Inflammatory macrophage (primary cell): ENCODE measurements around the gene PAQR5.
A peak's percentile ranks its signal among the peaks of the same experiment; 100 is the strongest.
"Not testable (repeated sequence)": the region's sequence is repeated elsewhere in the genome, so short reads cannot be mapped to it uniquely, and the experiment has no call there.

Source experiments
- DNase-seq, 2 donors: peaks; one replicate each; pipeline ENCODE4 v3.0.0-alpha.2; 2020 to 2022

PAQR5 gene

GRCh38 chr15:69317392-69317841 is 18.7 kb downstream of the PAQR5 start:
- DNase-seq, result no peak

DNA sequence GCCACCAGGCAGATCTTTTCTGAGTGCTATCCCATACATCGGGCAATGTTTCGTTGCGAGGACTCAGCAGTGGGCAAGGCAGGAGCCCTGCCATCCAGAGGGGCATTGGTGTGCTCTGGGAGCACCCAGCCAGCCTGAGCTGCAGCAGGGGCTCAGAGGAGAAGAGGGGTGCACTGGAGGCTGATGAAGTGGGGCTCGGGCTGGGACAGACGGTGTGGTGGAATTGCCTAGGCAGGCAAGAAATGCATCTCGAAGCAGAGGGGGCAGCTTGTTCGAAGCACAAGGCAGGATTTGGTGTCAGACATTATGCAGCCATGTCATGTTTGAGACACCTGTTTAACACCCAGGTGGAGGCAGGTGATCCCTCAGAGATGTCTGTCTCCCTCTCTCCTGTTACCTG is 19.3 kb downstream of the PAQR5 start:
- DNase-seq, result no peak

DNA sequence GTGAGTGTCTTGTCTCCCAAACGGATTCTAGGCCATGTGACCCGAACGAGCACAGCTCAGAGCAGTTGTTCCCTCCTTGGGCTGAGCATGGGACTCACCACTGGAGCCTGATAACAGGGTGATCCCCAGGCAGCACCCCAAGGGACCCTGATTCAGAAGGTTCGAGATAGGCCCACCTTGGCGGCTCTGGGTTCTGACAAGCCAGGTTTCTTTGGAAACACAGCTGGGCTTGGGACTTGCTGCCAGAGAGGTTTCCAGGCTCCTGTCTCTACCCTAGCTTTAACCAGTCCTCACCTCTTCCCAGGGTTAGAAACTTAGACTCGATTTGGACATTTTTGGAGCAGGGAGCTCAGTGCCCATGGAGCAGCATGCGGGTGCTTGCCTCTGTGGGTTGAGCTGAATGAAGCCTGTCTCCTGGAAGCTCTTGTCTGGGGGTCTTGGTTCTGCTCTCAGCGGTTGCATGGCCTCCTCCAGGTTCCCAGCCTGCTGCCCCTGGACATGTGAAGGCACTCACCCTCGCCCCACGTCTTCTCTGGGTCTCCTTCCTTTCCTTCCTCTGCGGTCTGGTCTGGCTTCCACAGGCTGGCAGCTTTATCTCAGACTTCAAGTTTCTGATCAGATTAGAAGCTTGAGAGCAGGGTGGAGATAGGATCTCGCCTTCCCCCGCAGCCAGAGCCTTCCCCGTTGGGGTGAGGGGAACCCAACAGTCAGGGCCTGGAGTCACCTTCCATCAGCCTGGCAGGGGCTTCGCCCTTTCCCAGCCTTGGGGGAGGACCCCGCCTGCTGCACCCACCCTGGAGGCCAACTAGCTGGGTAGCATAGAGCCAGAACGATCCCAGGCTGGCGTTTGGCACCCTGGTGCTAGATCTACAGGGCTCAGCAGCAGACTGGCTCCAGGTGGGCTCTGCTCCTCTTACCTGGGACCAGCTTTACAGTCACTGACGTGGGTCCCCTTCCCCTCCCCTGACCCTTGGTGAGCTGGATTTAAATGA is 21.0 kb downstream of the PAQR5 start:
- peak in 1 of 2 donors; percentile 23 for DNase-seq

DNA sequence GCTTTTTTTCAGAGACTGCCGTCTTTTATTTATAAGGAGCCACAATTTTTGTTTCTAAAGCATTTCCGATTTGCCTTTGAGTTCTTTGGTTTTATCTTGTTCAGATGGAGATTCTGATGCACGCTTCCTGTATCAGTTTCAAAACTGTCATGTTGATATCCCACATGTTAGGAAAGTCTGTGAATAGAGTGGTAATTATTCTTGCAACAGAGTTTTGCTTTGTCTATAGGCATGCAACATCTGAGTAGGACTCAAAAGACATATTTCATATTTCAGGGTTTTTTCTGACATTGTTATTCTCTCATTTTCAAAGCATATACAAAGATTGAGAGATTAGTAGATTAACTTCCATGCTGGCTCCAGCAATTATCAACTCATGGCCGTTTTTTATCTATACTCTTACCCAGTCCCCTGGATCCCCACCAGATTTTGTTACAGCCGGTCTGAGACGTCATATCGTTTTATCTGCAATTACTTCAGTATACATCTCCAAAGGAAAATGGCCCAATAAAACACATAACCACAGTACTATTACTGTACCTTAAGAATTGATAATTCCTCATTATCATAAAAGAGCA is 22.4 kb downstream of the PAQR5 start:
- DNase-seq, result peak; percentile 56 to 69

DNA sequence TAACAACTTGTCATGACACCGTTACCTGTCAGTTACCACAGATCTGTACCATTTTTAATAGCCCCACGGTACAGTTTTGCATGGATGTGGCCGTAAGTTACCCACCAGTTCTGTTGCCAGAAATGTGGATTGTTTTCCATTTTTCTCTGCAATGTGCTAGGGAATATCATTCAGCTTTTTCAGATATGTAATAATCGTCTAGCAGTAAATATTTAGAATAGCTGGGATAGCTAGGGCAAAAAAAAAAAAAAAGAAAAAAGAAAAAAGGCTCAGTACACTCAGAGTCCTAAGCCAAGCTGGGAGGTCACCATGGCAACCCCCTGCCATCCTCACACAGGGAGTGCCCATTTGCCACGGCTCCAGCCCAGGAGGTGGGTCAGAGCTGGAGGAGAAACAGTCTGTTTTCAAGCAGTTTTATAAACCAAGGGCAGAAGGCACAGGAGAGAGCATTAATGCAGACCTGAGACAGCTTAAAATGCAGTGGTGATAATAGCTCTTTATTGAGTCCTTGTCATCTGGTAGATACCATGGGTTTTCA is 25.2 kb downstream of the PAQR5 start:
- no peak for DNase-seq

- no peak for DNase-seq
Observed at GRCh38 chr15:69324565-69324964, 25.9 kb downstream of the PAQR5 start.

DNA sequence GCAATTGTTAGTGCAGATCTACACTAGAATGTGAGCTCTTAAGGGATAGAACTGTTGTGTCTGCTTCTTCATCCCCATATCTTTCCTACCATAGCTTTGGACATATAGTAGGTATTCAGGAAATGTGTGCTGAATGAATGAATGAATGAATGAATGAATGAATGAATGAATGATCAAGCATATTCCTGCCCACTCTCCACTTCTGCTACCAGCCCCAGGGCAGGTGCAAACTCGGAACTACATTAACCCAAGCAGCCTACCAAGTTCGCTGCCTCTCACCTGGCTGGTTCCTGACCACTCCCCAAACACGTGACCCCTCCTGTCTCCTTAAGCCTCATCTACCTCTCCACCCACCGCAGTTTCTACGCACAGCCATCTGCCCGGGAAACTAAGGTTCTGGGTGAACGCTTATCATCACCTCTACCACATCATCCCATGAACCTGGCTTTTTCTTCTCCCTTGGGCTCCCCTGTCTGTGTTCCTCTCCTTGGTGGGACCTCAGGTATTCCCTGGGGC is 26.8 kb downstream of the PAQR5 start:
- no peak for DNase-seq

DNA sequence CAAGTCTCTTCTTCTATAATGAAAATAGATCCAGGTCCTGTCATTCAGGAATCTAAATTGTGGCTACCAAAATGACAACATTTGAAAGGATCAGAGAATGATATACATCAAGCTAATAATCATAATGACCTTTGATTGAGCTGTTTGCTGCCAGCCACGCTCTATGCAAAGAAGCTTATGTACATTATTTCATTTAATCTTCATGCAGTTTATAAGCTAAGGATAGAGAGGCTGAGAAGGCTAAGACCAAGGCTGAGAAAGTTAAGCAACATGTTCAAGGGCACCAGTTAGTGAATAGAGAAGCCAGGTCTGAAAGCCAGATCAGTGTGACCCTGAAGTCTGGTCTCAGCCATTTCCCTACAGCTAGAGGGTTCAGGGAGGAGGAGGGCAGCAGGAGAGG is 29.4 kb downstream of the PAQR5 start:
- no peak for DNase-seq

DNA sequence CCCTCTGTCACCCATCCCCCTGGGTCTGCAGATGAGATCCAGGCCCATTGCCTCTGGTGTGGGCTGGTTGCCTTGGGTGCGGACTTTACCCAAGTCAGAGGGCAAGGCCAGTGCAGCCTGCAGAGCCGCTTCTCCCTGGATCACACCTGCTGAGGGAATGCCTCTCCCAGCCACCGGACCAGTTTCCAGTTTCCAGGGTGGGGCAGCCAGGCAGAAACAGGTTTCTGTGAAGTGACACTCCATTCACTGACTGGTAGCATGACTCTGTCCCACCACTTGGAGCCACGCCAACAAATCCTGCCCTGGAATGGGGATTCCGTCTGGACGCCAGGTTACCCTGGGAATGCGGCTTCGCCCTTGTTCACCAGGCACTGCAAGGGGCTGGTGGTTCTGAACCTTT is 30.0 kb downstream of the PAQR5 start:
- no peak for DNase-seq

DNA sequence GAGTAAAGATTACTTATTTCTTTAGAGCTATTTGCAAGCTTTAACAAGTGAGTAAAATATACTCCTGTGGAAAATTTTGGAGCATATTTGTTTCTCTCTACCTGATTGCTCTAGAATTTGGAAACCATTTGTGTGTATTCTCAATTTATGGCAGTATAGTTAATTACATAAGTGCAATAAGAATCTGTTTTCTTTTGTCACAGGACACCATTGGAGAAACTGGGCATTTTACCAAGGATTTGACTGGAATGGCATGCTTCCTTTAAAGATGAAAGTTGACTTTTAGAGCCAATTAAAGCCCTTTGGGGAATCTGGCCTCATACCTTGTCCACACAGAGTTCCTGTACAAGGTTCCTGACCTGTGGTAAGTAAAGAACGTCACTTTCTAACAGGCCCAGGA is 38.4 kb downstream of the PAQR5 start:
- DNase-seq, result no peak

DNA sequence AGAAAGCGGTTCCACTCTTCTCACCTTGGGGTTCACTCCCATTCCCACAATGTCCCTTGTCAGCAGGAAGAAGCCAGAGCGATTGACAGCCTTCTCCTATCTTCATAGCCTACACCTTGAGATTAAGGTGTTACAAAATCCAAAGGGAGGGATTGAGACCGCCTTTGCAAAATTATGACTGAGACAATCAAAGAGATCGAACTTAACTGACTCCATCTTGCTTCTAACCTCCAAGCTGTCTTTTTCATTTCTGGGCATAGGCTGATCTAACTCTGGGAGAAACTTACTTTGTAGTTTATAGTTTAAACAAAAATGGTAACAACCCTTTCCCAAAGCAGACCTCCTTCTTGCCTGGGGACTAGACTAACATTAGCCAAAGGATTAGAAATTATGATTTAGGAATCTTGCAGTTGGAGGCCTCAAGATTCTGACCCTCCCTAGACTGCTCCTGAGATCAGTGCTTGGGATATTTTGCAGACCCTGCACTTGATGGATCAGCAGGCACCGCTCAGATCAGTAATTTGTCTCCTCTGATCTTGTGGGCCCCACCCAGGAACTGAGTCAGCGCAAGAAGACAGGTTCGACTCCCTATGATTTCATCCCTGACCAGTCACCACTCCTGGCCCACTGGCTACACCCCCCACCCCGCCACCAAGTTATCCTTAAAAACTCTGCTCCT is 40.0 kb downstream of the PAQR5 start:
- no peak for DNase-seq

GRCh38 chr15:69339214-69339543 is 40.5 kb downstream of the PAQR5 start:
- DNase-seq, result not testable (repeated sequence)

GRCh38 chr15:69340243-69340900 is 41.7 kb downstream of the PAQR5 start:
- DNase-seq, result peak; percentile 58 to 64

DNA sequence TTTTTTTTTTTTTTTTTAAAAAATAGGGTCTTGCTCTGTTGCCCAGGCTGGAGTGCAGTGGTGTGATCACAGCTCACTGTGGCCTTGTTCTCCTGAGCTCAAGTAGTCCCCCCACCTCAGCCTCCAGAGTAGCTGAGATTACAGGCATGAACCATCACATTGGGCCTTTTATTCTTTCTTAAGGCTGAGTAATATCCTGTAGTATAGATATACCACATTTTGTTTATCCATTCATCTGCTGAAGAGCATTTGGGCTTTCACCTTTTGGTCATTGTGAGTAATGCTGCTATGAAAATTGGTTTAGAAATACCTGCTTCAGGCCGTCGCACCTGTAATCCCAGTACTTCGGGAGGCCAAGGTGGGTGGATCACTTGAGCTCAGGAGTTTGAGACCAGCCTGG is 42.6 kb downstream of the PAQR5 start:
- DNase-seq, result no peak

GRCh38 chr15:69342460-69343076 is 43.9 kb downstream of the PAQR5 start:
- DNase-seq, result no peak

GRCh38 chr15:69343133-69343532 is 44.4 kb downstream of the PAQR5 start:
- DNase-seq, result no peak

DNA sequence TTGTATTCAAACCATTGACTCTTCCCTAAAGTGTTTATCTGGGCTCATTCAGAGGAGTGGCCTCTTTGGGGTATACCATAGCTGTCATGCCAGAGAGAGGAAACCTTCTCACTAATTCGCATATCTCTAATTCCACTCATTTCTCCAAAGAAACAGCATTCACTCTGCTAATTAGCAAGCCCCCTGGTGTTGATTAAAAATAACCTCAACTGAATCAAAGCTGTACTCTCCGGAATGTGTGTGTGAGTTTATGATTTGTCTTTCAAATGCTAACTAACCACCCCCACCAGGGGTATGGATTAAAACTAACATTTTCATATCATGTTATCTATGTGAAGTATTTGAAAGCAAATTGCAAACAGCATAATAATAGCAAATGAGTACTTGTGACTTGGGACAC is 45.5 kb downstream of the PAQR5 start:
- DNase-seq, result no peak

GRCh38 chr15:69346112-69346511 is 47.4 kb downstream of the PAQR5 start:
- no peak for DNase-seq

DNA sequence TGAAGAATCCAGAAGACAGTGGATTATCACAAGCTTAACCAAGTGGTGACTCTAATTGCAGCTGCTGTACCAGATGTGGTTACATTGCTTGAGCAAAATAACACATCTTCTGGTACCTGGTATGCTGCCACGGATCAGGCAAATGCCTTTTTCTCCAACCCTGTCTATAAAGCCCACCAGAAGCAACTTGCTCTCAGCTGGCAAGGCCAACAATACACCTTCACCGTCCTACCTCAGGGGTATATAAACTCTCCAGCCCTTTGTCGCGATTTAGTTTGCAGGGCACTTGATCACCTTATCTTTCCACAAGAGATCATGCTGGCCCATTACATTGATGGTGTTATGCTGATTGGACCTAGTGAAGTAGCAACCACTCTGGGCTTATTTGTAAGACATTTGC is 52.6 kb downstream of the PAQR5 start:
- no peak for DNase-seq

GRCh38 chr15:69351884-69352283 is 53.2 kb downstream of the PAQR5 start:
- DNase-seq, result no peak

GRCh38 chr15:69357773-69358771 is 59.4 kb downstream of the PAQR5 start:
- no peak for DNase-seq
